ENCODE measurements around the gene PCCB.

DNA sequence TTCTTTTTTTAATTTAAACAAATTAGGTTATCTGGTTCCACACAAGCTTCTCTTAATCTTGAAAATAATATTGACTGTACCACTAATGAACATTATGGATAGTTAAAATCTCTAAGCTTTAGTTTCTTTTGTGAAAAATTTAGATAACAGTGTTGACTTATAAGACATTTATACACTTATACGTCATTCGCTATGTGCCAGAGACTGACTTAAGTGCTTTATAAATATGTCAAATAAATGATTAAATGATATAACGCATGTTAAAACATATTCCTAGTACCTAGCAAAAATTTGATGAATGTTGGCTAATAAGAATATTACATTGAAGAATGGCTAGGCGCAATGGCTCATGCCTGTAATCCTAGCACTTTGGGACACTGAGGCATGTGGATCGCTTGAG, 96.3 kb downstream of the PCCB start:
- TF ChIP-seq, protein P1, sequence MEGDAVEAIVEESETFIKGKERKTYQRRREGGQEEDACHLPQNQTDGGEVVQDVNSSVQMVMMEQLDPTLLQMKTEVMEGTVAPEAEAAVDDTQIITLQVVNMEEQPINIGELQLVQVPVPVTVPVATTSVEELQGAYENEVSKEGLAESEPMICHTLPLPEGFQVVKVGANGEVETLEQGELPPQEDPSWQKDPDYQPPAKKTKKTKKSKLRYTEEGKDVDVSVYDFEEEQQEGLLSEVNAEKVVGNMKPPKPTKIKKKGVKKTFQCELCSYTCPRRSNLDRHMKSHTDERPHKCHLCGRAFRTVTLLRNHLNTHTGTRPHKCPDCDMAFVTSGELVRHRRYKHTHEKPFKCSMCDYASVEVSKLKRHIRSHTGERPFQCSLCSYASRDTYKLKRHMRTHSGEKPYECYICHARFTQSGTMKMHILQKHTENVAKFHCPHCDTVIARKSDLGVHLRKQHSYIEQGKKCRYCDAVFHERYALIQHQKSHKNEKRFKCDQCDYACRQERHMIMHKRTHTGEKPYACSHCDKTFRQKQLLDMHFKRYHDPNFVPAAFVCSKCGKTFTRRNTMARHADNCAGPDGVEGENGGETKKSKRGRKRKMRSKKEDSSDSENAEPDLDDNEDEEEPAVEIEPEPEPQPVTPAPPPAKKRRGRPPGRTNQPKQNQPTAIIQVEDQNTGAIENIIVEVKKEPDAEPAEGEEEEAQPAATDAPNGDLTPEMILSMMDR (IDR thresholded peaks at IDR 0.05), result no peak
- TF ChIP-seq ZFX (IDR thresholded peaks at IDR 0.05; ENCODE audit: borderline replicate concordance), result no peak

Data from 22Rv1 (cell line).